GF-D8 (cell line): ENCODE results near the gene FBXL12.
"Not testable (repeated sequence)": the region's sequence is repeated elsewhere in the genome, so short reads cannot be mapped to it uniquely, and the experiment has no call there.

ENCODE experiments used
- DNase-seq: peaks from one replicate; lab custom pipeline; 2025; lab: John Stamatoyannopoulos, UW

The FBXL12 gene, protein sequence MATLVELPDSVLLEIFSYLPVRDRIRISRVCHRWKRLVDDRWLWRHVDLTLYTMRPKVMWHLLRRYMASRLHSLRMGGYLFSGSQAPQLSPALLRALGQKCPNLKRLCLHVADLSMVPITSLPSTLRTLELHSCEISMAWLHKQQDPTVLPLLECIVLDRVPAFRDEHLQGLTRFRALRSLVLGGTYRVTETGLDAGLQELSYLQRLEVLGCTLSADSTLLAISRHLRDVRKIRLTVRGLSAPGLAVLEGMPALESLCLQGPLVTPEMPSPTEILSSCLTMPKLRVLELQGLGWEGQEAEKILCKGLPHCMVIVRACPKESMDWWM

DNA sequence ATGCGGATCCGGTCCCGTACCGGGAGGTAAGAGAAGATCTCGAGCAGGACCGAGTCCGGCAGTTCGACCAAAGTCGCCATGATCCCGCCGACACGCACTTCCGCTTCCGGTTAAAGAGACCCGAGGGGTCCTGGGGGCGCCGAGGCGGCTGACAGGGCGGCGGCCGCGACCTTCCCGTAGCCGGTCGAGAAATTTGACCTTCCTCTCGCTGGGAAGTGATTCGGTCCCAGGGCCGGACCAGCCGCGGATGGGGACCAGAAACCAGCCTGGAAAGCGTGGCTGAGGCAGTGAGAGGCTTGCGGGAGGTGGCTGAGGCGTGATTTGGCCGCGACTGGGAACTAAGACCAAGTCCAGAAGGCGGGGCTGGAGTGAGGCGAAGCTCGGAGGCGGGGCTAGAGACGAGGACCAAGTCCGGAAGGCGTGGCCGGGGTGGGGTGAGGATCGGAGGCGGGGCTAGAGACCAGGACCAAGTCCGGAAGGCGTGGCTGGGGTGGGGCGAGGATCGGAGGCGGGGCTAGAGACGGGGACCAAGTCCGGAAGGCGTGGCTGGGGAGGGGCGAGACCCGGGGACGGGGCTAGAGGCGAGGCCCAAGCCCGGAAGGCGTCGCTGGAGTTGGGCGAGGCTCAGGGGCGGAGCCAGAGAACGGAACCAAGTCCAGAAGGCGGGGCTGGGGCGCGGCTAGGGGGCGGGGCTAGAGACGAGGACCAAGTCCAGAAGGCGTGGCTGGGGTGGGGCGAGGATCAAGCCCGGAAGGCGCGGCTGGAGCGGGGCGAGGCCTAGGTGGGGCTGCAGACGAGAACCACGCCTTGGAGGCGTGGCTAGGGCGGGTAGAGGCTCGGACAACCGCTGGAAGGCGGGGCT, at the start of gene FBXL12:
Gene FBXL12 (minus strand): TSS at position 346 of the 862 bp plus-strand sequence. CDS start 266 bp downstream, at position 80.
- DNase-seq: peak; percentile 100

DNA sequence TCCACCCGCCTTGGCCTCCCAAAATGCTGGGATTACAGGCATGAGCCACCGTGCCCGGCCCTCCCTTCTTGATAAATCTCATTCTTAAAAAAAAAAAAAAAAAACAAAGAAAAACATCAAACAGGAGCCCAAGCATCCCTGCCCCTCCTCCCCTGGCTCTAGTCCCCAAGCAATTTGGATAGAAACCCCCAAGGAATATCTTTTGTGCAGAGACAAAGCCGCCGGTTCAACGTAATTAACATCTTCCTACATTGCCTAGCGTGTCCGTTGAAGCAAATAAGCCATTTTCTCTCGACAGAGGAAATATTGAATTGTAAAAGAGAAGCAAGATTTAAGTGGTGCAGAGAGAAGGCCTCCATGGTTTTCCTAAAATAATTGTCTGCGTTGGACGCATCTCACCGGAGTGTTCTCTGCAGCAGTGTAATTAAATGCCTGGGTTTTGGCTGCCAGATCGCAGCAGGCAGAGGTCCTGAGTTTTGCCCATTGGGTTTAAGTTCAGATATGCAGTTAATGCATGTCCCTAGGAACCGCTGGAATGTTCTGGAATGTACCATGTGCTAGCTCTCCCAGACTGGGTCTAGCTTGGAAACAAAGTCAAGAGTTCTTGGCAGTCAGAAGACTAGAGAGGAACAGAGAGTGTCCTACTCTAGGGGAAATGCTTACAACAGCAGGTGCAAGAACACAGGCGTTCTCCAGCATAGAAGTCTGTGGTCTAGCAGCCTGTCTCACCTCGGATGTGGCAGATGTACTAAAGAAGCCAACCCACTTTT, 47.0 kb upstream of the FBXL12 start:
- DNase-seq: no peak

DNA sequence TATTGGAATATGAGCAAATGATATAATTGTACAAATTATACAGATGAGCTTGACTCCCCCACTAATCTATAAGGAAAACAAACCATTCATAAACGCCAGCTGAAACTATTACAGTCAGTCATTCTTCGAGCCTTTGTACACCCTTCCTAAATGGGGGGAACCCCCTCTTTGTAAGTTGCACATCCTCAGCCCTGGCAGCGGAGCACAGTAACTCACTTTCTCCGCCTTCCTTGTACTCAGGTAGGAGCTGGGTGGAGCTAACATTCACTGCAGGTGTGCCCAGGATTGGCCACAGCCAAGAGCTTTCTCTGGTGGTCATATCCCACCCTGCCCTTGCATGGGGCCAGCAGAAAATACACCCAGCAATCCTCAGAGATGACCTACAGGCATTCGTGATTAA, 44.9 kb upstream of the FBXL12 start:
- DNase-seq: no peak

DNA sequence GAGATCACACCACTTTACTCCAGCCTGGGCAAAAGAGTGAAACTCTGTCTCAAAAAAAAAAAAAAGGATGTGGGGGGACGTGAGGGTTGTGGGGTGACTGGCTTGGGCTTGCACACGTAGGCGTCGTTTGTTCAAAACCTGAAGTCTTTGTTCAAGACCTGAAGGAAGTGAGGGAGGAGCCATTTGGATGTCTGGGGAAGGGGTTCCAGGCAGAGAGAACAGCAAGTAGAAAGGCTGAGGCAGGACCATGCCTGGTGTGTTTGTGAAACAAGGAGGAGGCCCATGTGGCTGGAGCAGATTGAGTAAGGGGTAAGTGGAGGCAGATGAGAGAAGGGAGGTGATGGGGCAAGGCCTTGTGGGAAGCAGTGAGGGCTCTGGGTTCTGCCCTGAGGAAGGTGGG, 44.1 kb upstream of the FBXL12 start:
- no peak for DNase-seq

DNA sequence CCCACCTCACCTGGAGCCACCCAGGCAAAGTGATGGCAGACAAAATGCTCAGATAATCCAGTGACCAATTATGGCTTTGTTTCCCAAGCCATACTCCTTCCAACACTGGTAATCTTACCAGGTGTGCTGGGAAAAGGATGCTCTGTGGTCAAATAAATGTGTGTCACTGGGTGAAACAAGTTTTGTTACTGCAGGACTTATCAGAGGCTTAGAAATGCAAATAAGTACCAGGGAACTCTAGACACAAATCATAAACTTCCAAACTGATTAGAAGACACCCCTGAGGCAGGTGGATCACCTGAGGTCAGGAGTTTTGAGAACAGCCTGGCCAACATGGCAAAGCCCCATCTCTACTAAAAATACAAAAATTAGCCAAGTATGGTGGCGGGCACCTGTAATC, 42.6 kb upstream of the FBXL12 start:
- DNase-seq: no peak

DNA sequence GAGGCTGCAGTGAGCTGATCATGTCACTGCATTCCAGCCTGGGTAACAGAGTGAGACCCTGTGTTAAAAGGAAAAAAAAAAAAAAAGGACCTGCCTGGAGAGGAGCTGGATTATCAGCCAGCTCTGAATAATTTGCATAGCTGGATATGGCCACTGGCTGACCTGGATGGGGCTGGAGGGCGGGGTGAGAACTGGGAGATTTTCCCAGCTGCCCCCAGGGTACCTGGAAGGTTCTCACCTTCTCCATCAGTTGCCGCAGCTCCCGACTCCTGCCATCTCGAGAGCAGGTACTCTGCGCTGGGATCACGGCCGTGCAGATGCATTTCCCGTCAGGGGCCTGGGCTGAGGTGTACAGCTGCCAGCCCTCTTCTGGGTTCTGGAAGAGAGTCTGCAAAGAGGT, 41.5 kb upstream of the FBXL12 start:
- no peak for DNase-seq

DNA sequence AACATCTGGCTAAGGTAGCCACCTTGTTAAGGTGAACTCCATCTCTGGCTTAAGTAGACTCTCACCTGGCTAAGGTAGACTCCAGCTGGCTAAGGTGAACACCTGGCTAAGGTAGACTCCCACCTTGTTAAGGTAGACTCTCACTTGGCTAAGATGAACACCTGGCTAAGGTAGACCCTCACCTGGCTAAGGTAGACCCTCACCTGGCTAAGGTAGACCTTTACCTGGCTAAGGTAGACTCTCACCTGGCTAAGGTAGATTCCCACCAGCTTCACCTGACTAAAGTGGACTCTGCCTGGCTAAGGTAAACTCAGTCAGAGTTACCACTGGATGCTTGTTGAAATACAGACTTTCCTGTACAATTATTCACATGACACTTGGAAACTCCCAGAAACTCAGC, 39.9 kb upstream of the FBXL12 start:
- DNase-seq: no peak

DNA sequence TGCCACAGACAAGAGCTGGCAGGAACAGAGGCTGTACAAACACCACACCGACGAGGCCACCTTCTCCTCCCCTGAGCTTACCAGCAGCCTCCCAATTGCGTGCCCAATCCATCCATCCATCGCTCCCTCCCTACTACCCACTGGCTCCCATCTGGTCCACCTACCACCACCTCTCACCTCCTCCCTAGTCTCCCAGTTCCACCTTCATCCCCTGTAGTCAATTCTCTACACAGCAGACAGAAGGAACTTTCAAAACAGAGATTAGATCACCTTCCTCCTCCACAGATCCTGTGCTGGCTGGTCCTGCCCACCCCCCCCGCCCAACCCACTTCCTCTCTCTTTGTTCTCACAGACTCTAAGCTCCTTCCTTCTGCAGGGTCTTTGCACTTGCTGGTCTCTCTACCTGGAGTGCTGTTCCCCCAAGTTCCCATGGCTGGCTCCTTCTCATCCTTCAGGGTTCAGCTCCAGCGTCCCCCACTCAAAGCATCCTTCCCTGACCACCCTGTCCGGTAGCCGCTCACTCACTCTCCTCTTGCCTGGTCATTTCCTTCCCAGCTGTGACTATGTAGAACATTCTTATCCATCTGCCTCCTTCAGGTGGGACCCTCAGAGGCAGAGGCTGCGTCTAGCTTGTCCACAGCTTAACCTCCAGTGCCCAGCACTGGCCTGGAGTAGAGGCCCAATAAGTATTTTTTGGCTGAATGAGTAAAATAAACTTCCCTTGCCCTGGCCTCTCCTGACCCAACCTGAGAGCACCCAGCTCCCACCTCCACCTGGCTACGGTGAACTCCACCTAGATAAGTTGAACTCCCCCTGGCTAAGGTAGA, 39.3 kb upstream of the FBXL12 start:
- DNase-seq: peak; percentile 24

DNA sequence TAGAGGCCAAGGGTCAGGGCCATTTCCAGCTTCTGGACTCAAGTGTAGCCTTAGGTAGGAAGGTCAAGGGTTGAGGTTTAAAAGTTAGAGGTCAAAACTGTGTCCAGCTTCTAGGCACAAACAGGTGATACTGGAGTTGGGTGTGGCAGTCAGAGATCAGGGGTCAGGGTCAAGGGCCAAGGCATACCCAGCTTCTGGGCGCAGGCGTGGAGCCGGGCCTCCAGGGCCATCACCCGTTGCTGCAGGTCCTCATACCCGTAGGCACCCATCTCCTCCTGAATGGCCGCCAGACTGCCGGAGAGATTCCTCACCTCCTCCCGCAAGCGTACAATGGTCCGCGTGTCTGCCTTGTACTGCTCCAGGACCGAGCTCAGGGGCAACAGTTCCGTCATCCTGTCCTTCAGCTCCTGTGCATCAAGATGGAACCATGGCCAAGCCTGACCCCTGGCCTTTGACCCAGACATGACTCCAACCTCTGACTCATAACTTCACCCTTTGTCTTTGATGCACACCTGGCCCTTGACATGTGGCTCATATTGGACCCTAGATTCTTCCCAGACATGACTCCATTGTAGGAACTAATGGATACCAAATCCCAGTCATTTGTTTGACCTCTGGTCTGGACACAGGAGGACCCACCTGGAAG, 38.3 kb upstream of the FBXL12 start:
- no peak for DNase-seq

DNA sequence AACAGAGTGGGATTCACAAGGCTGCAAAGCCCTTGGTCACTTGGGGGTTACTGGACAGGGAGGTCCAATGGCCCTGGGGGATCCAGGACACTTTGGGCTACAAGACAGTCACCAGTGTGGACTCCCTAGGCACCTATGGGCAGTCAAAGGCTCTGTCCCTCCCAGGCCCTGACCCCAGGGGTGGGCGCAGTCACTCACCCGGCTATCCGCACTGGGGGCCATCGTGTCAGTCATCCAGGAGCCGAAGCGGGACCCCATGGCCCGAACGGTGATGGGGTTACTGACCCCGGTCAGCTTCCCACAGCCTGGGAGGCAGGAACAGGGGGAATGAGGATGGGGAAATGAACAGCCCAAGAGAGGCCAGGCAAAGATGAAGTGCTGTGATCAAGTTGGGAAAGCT, 37.7 kb upstream of the FBXL12 start:
- no peak for DNase-seq

DNA sequence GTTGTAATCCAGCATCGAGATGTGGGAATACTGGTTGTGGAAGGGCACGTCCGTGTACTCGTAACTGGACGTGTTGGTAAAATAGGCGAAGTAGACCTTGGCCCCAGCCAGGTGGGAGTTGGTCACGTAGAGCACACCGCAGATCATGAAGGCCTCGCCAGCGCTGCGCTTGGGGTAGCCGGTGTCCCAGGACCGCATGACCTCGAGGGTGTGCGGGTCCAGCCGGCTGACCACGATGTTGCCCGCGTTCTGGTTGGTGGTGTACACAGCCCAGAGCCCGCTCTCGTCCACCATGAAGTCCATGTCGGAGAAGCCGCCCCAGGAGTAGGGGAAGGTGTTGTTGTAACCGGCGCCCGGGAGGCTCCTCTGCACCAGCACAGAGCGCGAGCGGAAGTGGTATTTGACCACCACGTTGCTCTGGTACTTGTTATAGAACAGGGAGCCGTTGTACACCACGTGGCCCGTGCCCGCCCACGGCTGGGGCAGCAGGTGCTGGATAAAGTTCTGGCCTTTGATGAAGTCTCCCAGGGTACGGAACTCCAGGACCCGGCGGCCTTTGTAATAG, 35.5 kb upstream of the FBXL12 start:
- no peak for DNase-seq

DNA sequence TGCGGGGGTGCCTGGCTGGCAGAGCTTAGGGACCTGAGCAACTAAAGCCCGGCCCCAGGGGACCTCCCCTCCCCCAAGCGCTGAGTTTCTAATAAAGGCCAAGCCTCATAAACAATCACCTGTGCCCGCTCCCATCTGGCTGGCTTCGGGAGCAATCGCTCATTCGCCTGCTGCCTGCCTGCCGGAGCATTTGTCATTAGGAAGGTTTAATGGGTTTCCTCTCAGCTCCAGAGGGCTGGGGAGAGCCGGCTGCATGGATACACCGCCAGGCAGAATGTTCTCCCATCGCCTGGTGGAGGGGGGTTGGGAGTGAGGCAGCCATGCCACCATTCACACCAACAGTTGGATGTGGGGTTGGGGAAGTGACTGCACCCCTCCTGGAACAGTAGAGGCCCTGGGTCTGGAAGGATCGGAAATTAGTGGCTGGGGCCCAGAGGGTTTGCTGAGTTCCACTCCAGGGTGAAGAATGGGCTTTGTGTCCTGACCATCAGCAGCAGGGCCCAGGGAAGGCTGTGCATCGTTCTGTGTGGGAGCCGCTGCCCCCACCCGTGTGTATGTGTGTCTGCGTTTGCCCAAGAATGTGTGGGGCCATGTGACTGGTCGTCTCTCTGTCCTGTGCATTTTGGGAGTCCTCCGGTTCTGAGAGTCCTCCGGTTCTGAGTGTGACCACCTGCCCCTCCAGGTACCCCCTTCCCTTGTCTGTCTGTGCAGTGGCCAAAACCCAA, 31.5 kb upstream of the FBXL12 start:
- no peak for DNase-seq

DNA sequence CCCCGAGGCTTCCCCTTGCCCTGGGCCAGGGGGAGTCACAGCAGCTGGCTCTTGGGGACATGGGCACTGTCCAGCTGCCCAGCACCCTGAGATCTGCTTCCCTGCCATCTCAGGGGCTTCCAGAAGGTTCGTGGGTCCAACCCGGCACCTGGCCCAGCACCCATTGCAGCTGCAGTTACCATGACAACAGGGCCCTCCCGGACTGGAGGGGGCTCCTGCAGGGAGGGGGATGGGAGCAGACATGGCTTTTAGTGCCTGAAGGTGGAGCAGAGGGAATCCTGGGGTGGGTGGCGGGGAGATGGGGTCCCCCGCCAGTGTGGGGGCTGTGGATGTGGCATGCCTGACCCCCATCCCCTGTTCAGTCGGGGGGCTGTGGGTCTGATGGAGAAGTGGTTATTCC, 30.9 kb upstream of the FBXL12 start:
- no peak for DNase-seq

DNA sequence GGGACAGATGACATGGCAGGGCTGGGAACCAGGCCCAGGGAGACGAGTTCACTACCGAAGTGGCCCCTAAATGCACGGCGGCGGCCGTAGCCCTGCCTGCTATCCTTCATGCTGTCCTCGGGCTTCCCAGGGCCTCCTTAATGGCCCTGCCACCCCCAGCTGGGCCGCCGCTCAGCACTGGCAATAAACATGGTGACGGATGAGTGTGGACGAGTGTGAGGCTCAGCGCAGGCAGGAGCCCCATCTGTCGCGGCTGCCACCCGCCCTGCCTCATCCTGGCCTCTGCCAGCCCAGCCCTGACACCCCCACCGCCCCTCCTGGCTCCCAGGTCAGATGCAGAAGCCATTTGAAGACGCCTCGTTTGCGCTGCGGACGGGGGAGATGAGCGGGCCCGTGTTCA, 29.9 kb upstream of the FBXL12 start:
- DNase-seq: no peak

DNA sequence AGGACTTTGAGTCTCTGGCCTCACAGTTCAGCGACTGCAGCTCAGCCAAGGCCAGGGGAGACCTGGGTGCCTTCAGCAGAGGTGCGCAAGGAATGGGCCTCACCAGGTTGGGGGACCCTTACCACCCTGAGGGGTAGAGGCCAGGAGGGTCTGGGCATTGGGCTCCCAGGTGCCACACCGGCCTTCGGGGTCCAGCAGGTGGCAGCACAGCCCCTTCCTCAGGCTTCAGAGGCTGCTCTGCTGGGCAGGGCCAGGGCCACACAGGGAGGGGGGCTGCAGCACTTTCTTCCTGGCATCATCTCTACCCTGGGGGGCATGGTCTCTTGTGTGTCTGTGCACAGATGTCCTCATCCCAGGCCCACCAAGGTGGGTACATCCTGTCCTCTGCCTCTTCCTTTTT, 29.2 kb upstream of the FBXL12 start:
- DNase-seq: no peak

DNA sequence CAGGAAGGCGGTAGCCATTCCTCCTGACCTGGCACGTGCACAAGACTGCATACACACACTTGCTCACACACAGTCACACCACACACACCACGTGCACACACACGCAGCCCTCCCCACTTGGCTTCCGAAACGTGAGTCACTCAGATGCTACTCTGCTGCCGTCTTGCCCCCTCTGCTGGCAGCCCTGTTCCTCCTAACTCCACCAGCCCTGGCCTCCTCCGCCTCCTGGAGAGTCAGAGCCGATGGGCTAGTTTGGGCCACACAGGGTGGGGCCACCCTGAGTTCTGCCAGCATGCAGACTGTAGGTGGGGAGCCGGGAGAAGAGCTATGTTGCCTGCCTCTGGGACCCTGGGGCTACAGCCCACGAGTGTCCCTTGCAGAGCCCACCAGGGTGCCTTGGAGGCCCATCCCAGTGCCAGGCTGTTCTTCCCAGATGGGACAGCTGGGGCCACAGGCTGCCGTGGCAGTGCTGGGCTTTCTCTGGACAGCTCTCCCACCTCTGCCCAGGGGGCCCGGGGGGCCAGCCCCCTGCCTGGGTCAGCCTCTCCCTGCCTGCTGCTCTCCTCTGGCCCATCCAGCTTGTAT, 28.3 kb upstream of the FBXL12 start:
- no peak for DNase-seq

DNA sequence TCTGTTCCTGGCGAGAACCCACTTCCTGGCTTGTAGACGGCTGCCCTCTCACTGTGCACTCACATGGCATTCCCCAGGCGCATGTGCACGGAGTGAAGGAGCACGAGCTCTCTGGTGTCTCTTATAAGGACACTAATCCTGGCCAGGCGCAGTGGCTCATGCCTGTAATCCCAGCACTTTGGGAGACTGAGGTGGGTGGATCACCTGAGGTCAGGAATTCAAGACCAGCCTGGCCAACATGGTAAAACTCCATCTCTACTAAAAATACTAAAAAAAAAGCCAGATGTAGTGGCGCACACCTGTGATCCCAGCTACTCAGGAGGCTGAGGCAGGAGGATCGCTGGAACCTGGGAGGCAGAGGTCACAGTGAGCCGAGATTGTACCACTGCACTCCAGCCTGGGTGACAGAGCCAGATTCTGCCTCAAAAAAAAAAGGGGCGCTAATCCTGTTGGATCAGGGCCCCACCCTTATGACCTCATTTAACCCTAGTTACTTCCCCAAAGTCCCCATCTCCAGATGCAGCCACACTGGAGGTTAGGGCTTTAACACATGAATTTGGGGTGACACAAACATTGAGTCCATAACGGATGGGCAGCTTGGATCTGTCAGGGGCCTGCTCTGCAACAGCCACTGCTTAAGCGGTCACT, 24.9 kb upstream of the FBXL12 start:
- not testable (repeated sequence) for DNase-seq

DNA sequence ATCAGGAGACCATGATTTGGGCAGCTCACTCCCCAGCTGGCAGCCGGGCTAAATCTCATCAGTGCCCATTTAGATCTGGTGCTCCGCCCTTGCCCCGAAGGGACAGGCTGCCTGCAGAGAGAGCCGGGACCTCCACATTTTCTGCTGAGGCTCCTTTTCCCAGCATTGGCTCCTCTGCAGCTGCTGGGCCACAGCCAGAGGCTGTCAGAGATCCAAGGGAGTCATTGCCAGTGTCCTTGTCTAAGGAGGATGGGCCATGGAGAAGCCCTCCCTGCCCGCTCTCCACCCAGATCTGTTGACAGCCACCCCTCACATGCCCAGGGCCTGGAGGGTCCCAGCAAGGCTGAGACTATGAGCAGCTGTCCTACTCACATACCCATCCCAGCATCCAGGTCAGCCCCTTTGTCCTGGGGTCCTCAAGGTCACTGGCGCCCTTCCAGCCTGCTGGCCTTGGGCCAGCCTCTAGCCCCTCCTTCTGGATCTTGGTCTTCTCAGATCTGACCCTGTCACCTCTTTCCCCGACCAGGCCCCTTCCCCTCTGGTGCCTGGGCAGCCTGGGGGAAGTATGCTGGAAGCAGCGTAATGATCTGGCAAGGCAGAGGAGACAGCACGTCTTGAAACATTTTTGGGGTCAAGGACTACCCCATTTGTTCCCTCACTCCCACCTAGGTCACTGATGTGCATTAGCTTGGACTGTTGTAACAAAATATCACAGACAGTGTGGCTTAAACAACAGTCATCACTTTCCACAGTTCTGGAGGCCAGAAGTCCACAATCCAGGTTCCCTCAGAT, 24.2 kb upstream of the FBXL12 start:
- DNase-seq: no peak
